Bronchial epithelial cell (primary cell): ENCODE results near the gene TNF. TPM values are rescaled to one million over a fixed set of nuclear protein-coding genes. Genes with fewer than 3 reads are reported as not detected.

Source experiments
- DNase-seq: peaks from one replicate; pipeline ENCODE4 v3.0.0-alpha.2; 2010; ENCODE audit warnings: low read depth
- FAIRE-seq: peaks from 2 replicates; lab custom pipeline; 2011; peaks lifted over from hg19 to GRCh38; lab: Jason Lieb, UNC
- H3K27me3 ChIP-seq: 2 replicates; pipeline ENCODE4 v1.5.1; 2011; ENCODE audit warnings: low read length; ENCODE audit not compliant: control insufficient read depth, insufficient read depth
- H3K36me3 ChIP-seq: 2 replicates; pipeline ENCODE4 v1.5.1; 2011; ENCODE audit warnings: low read length; ENCODE audit not compliant: control insufficient read depth, insufficient read depth
- H3K4me3 ChIP-seq: 2 replicates; pipeline ENCODE4 v1.5.1; 2011; ENCODE audit warnings: mild to moderate bottlenecking, low read depth, low read length, control low read depth
- CTCF ChIP-seq: IDR thresholded peaks from 2 replicates; pipeline ENCODE4 v1.5.1; 2011; ENCODE audit warnings: mild to moderate bottlenecking, moderate library complexity, low read length, control low read depth, inconsistent platforms; ENCODE audit not compliant: insufficient read depth, severe bottlenecking
- total RNA-seq: library from RNA; depleted of rRNA; stranded (reverse); fragments of >200 nt; gene quantifications from 2 replicates; pipeline ENCODE4 v1.2.1, GENCODE V29; 2014

Gene TNF
- total RNA-seq, 1 donor from 2014 or later: not detected

- no peaks in the 10 kb centered on the region for H3K27me3 ChIP-seq
- TF ChIP-seq CTCF: no peak
- FAIRE-seq: no peak
- H3K4me3 ChIP-seq: peak overlapping the region; percentile 68
- DNase-seq: no peak
- no peaks in the 10 kb centered on the region for H3K36me3 ChIP-seq
These were observed 5.0 kb downstream of the TNF start for GRCh38 chr6:31580438-31580740.

GRCh38 chr6:31580807-31581433 lies 5.6 kb downstream of the TNF start:
- no peak for FAIRE-seq

GRCh38 chr6:31581434-31582229 lies 6.3 kb downstream of the TNF start:
- Histone ChIP-seq H3K36me3 (no peaks in the 10 kb centered on the region), H3K27me3 (no peaks in the 10 kb centered on the region), H3K4me3 (peak overlapping the region; percentile 68)
- no peak for TF ChIP-seq CTCF
- FAIRE-seq (no peak), DNase-seq (no peak)

More at GRCh38 chr6:31580807-31581433, 5.6 kb downstream of the TNF start:
- TF ChIP-seq CTCF: peak; percentile 95
- H3K4me3 ChIP-seq: peak overlapping the region; percentile 68
- H3K27me3 ChIP-seq: no peaks in the 10 kb centered on the region
- peak; percentile 45 for DNase-seq
- no peaks in the 10 kb centered on the region for H3K36me3 ChIP-seq

- no peak for DNase-seq
- H3K27me3 ChIP-seq: no peaks in the 10 kb centered on the region
- no peak for TF ChIP-seq CTCF
- FAIRE-seq: no peak
- H3K36me3 ChIP-seq: no peaks in the 10 kb centered on the region
- peak within 1 kb of the TSS; percentile 68 for H3K4me3 ChIP-seq
These were observed 6.9 kb downstream of the TNF start, which contains the start of gene LTB for GRCh38 chr6:31582230-31582643. TSS of gene LTB (minus strand) at chr6:31582424. CDS start at chr6:31582417, 7 bp downstream.

- FAIRE-seq (no peak), DNase-seq (no peak)
- TF ChIP-seq CTCF: peak; percentile 5
- Histone ChIP-seq H3K36me3 (no peaks in the 10 kb centered on the region), H3K4me3 (no peak overlapping the region), H3K27me3 (no peaks in the 10 kb centered on the region)
These were observed 10.1 kb downstream of the TNF start for GRCh38 chr6:31585491-31585890.
